Measurements from ENCODE around the gene TRMT5. TPM values are rescaled to one million over a fixed set of nuclear protein-coding genes. Genes with fewer than 3 reads are reported as not detected.
A peak's percentile ranks its signal among the peaks of the same experiment; 100 is the strongest.

TRMT5 gene
- total RNA-seq, 1 experiment from 2014 or later: 16.3 TPM

DNA sequence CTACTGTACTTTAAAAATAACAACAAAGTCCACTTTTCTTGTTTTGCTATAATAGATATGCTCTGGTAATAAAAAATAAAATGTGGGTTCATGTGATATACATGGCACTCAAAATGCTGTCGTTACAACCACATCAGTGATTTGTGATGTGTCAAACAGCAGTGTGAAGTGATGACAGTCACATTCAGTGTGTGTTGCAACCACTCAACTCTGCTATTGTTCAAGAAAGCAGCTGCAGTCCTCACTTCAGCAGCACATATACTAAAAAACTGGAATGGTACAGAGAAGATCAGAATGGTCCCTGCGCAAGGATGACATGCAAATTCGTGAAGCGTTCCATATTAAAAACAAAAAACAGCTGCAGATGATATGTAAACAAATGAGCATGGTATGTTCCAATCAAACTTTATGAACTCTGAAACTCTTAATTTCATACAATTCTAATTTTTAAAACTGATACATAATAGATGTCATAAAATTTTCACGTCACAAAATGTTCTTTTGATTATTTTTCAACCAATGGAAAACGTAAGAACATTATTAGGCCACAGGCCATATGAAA is 6.7 kb downstream of the TRMT5 start:
- H3K4me3 ChIP-seq: no peak overlapping the region
- no peaks in the 10 kb centered on the region for H3K9me3 ChIP-seq (replicated peaks)
- peaks cover 17% of the 10 kb centered on the region for H3K4me1 ChIP-seq
- H3K27me3 ChIP-seq: no peaks in the 10 kb centered on the region
- peaks cover 35% of the 10 kb centered on the region for H3K36me3 ChIP-seq
- no peak overlapping the region for H3K27ac ChIP-seq
- no peak for DNase-seq

DNA sequence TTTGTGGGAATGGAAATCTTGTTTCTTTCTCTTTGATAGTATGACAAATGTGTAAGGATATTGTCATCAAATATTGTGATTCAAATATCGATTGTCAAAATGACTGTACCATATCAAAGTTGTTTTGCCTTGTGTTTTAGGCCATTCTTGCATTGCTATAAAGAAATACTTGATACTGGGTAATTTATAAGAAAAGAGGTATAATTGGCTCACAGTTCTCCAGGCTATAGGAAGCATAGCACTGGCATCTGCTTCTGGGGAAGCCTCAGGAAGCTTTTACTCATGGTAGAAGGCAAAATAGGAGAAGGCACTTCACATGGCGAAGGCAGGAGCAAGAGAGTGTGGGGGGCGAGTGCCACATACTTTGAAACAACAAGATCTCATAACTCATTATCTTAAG is 7.8 kb downstream of the TRMT5 start:
- DNase-seq: no peak
- H3K4me1 ChIP-seq: peaks cover 21% of the 10 kb centered on the region
- H3K9me3 ChIP-seq (replicated peaks): no peaks in the 10 kb centered on the region
- H3K27me3 ChIP-seq: no peaks in the 10 kb centered on the region
- H3K27ac ChIP-seq: no peak overlapping the region
- no peak overlapping the region for H3K4me3 ChIP-seq
- peaks cover 38% of the 10 kb centered on the region for H3K36me3 ChIP-seq

DNA sequence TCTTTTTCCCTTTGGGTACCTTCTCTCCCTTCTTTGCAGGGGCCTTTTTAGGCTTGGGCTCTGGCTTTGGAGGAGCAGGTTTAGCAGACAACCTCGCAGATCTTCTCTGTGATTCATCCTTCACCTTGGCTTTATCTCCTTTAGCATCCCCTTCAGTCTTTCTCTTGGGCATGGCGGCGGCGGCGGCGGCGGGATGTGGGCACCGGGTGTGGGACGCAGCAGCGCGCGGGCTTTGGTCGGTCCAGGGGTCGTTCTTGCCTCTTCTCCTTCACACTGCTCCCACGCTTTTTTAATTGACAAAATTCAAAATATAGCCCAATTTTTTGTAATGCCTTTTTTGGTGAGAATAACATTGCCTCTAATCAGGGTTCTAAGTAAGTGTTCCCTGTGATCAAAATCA is 8.6 kb downstream of the TRMT5 start:
- Histone ChIP-seq H3K36me3 (peaks cover 36% of the 10 kb centered on the region), H3K4me1 (peaks cover 22% of the 10 kb centered on the region), H3K27ac (no peak overlapping the region), H3K4me3 (no peak overlapping the region), H3K27me3 (no peaks in the 10 kb centered on the region), H3K9me3 (replicated peaks) (no peaks in the 10 kb centered on the region)
- DNase-seq: no peak

DNA sequence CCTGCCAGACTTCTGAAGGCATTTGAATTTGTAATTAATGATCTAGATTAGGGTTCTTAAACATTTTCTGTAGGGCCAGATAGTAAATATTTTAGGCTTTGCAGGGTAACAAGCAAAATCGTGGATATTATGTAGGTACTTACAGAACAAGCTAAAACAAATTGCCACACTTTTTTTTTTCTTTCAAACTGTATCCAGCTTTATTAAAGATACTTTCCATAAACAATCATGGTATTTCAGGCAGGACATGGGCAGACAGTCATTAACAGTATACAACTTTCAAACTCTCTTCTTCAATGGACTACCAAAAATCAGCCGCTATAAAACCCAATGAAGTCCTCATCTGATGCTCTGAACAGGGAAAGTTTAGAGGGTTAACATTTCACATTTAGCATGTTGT is 9.6 kb downstream of the TRMT5 start:
- Histone ChIP-seq H3K9me3 (replicated peaks) (no peaks in the 10 kb centered on the region), H3K4me3 (no peak overlapping the region), H3K4me1 (peaks cover 19% of the 10 kb centered on the region), H3K27me3 (no peaks in the 10 kb centered on the region), H3K36me3 (peaks cover 31% of the 10 kb centered on the region), H3K27ac (no peak overlapping the region)
- no peak for DNase-seq

DNA sequence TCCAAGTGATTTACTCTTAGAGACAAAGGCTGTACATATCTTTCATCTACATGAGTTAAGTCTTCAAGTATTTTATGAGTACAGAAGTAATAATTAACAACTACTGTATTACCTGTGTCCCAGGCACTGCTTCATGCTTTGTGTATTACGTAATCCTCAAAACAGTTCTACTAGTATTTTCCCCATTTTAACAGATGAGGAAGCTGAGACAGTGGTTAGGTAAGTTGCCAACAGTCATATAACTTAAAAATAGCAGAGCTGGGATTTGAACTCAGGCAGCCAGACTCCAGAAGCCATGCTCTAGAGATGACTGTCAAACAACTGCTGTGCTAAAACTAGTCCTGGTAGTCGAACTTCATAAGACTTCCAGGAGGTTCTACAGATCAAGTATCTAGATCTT is 10.7 kb downstream of the TRMT5 start:
- no peaks in the 10 kb centered on the region for H3K9me3 ChIP-seq (replicated peaks)
- H3K27me3 ChIP-seq: no peaks in the 10 kb centered on the region
- DNase-seq: no peak
- no peak overlapping the region for H3K27ac ChIP-seq
- H3K4me3 ChIP-seq: no peak overlapping the region
- peaks cover 31% of the 10 kb centered on the region for H3K36me3 ChIP-seq
- H3K4me1 ChIP-seq: peaks cover 19% of the 10 kb centered on the region

DNA sequence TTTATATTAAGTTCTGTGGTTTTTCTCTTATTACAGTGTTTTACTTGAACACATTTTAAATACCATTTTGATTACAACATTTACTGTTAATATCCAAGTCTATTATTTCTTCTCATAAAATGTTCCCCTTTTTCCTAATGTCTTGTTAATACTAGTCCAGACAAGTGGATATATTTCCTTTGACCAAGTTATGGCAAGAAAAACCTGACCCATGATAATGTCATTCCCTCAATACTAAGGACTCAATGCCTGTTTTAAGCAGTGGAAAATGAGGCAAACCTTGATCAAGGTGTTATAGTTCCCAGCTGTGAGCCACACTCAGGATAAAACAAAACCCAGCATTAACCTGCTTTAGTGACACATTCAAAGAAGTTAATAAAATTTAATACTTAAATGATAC is 12.2 kb downstream of the TRMT5 start:
- no peak for DNase-seq
- H3K27ac ChIP-seq: no peak overlapping the region
- no peaks in the 10 kb centered on the region for H3K27me3 ChIP-seq
- peaks cover 19% of the 10 kb centered on the region for H3K4me1 ChIP-seq
- H3K36me3 ChIP-seq: peaks cover 22% of the 10 kb centered on the region
- no peak overlapping the region for H3K4me3 ChIP-seq
- no peaks in the 10 kb centered on the region for H3K9me3 ChIP-seq (replicated peaks)

DNA sequence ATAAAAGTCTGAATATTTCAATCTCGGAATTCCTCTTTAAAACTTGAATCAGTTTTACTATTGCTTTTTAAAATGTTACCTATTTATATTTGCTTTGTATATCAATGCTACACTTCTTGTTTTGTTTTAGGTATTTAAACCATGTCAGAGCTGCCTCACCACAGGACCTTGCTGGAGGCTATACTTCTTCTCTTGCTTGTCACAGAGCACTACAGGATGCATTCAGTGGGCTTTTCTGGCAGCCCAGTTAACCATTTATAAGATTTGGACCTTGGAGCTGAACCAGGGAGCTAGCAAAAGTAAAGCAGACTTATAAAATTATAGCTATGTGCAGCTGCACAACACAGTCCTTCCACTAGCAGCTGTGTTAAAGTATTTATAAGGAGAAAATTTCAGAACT is 12.8 kb downstream of the TRMT5 start:
- DNase-seq: peak; percentile 45 to 67
- peak overlapping the region; percentile 33 for H3K27ac ChIP-seq
- peaks cover 16% of the 10 kb centered on the region for H3K36me3 ChIP-seq

DNA sequence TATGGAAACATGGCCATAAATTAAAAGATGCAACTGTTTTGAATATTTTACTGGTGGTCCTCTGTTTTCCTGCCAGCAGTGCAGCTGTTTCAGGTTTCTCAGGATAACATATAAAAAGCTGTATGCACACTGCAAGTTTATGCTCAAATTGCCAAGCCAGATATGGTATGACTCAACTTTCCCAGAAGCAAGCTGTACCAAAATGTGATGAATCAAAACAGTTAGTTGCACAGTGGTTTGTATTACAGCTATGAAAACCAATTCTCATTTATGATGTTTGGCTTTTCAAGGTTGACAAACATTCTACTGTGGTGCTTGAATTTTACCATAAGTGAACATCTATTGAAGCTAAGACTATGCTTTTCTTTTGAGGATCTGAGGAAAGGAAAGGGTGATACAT is 15.5 kb downstream of the TRMT5 start:
- H3K27ac ChIP-seq: no peak overlapping the region
- H3K9me3 ChIP-seq (replicated peaks): no peaks in the 10 kb centered on the region
- H3K36me3 ChIP-seq: 0 out of 2 replicates have a peak, but pooled peaks cover 4% of the 10 kb centered on the region
- peak in 1 of 2 experiments; percentile 51 for DNase-seq
- H3K4me3 ChIP-seq: no peak overlapping the region
- H3K27me3 ChIP-seq: no peaks in the 10 kb centered on the region
- peaks cover 19% of the 10 kb centered on the region for H3K4me1 ChIP-seq

More for the DNA sequence above, 12.8 kb downstream of the TRMT5 start:
- no peaks in the 10 kb centered on the region for H3K27me3 ChIP-seq
- no peak overlapping the region for H3K4me3 ChIP-seq
- H3K9me3 ChIP-seq (replicated peaks): no peaks in the 10 kb centered on the region
- peaks cover 19% of the 10 kb centered on the region for H3K4me1 ChIP-seq

DNA sequence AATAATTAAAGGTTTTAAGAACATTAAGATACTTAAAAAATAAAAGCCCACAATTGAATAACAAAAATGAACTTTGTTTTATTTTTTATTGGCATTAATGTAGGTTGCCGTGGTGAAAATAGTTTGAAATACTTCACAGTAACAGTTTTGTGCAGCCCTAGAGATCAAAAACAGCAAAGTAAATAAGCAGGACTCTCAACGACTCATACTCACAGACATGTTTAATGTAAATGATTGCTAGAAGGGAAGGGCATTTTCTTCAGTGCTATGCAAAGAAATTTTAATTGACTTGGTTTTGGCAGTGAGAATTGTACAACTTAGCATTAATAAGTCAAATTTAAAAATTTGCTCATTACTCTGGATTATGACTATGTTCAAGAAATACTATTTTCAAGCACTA is 16.0 kb downstream of the TRMT5 start:
- DNase-seq: no peak
- Histone ChIP-seq H3K9me3 (replicated peaks) (no peaks in the 10 kb centered on the region), H3K4me1 (peaks cover 19% of the 10 kb centered on the region), H3K36me3 (0 out of 2 replicates have a peak, but pooled peaks cover 4% of the 10 kb centered on the region), H3K4me3 (no peak overlapping the region), H3K27me3 (no peaks in the 10 kb centered on the region), H3K27ac (no peak overlapping the region)

DNA sequence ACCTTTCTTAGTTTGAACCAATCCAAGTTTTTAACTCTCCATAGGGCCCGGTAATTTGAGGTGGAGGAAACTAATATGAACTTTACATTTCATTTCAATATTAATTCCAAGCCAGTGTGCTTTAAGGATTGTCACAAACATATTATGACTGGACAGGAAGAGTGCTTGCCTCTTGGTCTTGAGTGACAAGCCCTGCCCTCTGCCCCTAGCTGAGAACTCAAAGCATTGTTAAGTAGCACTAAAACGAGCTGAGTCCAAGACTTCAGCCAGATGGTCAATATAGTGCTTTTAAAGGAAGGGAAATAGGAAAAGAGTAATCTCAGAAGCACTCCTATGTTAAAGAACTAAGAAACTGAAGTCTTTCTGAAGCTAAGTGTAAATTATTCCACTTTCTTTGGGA is 17.1 kb downstream of the TRMT5 start:
- no peak for DNase-seq
- Histone ChIP-seq H3K4me1 (peaks cover 14% of the 10 kb centered on the region), H3K9me3 (replicated peaks) (no peaks in the 10 kb centered on the region), H3K36me3 (0 out of 2 replicates have a peak, but pooled peaks cover 1% of the 10 kb centered on the region), H3K4me3 (no peak overlapping the region), H3K27ac (no peak overlapping the region), H3K27me3 (no peaks in the 10 kb centered on the region)

DNA sequence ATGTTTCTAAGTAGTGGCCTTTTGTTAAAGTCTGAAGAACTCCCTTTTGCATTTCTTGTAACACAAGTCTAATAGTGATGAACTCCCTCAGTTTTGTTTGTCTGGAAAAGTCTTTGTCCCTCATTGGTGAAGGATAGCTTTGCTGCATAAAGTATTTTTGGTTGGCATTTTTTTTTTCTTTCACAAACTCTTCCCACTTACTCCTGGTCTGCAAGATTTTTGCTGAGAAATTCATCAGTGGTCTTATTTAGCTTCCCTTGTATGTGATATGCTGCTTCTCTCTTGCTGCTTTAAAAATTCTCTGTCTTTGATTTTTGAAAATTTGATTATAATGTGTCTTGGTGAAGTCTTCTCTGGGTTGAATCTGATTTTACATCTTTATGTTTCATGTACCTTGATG is 22.7 kb downstream of the TRMT5 start:
- Histone ChIP-seq H3K9me3 (replicated peaks) (peaks cover 8% of the 10 kb centered on the region; the same call in 1 of the 2 replicates), H3K27ac (no peak overlapping the region), H3K4me1 (no peaks in the 10 kb centered on the region), H3K4me3 (no peak overlapping the region), H3K27me3 (no peaks in the 10 kb centered on the region), H3K36me3 (peaks cover 4% of the 10 kb centered on the region; the same call in 1 of the 2 replicates)
- no peak for DNase-seq

DNA sequence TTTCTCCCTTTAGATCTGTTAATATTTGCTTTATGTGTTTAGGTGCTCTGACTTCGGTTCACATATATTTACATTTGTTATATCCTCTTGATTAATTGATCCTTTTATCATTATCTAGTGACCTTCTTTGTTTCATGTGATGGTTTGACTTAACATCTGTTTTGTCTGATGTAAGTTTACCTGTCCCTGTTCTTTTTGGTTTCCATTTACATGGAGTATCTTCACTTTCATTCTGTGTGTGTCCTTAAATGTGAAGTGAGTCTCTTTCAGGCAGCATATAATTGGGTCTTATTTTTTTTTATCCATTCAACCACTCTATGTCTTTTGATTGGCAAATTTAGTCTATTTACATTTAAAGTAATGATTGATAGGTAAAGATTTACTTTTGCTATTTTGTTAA is 24.2 kb downstream of the TRMT5 start:
- Histone ChIP-seq H3K27me3 (no peaks in the 10 kb centered on the region), H3K36me3 (peaks cover 4% of the 10 kb centered on the region; the same call in 1 of the 2 replicates), H3K4me3 (no peak overlapping the region), H3K9me3 (replicated peaks) (peaks cover 8% of the 10 kb centered on the region; the same call in 1 of the 2 replicates), H3K4me1 (no peaks in the 10 kb centered on the region), H3K27ac (no peak overlapping the region)
- DNase-seq: no peak

DNA sequence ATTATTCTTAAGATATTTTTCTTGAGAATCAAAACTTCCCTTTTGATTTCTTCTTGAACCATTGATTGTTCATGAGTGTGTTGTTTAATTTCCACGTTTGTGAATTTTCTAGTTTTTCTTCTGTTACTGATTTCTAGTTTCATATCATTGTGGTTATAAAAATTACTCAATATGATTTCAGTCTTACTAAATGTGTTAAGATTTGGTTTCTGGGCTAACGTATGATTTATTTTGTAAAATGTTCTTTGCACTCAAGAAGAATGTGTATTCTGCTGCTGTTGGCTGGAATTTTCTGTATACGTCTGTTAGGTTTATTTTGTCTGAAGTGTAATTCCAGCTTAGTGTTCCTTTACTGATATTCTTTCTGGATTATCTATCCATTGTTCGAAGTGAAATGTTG is 24.7 kb downstream of the TRMT5 start:
- no peaks in the 10 kb centered on the region for H3K4me1 ChIP-seq
- H3K4me3 ChIP-seq: no peak overlapping the region
- H3K27me3 ChIP-seq: no peaks in the 10 kb centered on the region
- peaks cover 4% of the 10 kb centered on the region; the same call in 1 of the 2 replicates for H3K36me3 ChIP-seq
- no peak for DNase-seq
- H3K9me3 ChIP-seq (replicated peaks): peaks cover 8% of the 10 kb centered on the region; the same call in 1 of the 2 replicates
- H3K27ac ChIP-seq: no peak overlapping the region

DNA sequence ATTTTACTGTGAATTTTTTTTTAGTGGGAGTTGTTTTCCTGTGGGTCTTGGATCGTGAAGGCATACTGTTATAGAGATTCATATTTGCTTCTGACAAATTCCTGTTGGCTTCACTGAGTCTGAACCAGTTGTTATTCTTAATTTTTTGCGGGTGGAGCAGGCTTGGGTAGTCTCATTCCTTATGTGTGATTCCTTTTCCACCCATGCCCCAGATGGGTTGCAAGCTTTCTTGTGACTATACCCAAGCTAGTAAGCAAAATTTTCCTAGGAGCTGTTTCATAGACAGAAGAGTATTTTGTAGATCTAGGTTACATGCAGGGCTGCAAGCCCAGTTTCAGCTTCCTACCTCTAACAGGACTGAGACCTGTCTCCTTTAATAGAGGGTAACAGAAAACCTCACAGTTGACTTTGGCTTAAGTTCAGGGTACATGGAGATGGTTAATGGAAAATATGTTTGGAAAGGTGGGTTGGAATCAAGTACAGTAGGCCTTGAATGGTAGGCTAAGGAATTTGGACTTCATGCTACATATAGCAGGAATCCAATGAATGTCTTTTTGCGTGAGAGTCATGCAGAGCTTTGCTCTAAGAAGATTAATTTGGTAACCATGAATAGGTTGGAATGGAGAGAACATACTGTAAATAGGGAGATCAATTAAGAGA is 29.0 kb downstream of the TRMT5 start:
- no peaks in the 10 kb centered on the region for H3K27me3 ChIP-seq
- peaks cover 4% of the 10 kb centered on the region; the same call in 1 of the 2 replicates for H3K36me3 ChIP-seq
- H3K4me3 ChIP-seq: no peak overlapping the region
- no peaks in the 10 kb centered on the region for H3K9me3 ChIP-seq (replicated peaks)
- H3K27ac ChIP-seq: no peak overlapping the region
- H3K4me1 ChIP-seq: no peaks in the 10 kb centered on the region
- DNase-seq: no peak

DNA sequence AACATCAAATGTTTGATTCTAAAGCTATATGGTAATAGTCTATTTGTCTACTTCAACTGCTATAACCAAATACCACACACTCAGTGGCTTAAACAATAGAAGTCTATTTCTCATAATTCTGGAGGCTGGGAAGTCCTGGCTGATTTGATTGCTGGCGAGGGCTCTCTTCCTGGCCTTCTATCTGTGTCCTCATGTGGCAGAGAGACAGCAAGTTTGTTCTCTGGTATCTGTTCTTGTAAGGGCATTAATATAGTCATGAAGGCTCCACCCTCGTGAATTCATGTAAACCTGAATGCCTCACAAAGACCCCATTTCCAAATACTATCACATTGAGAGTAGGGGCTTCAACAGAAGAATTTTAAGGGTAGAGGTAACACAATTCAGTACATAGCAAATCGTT is 34.1 kb downstream of the TRMT5 start:
- Histone ChIP-seq H3K36me3 (no peaks in the 10 kb centered on the region), H3K4me3 (no peak overlapping the region), H3K4me1 (peaks cover 11% of the 10 kb centered on the region), H3K27ac (no peak overlapping the region), H3K9me3 (replicated peaks) (no peaks in the 10 kb centered on the region), H3K27me3 (no peaks in the 10 kb centered on the region)
- DNase-seq: no peak

DNA sequence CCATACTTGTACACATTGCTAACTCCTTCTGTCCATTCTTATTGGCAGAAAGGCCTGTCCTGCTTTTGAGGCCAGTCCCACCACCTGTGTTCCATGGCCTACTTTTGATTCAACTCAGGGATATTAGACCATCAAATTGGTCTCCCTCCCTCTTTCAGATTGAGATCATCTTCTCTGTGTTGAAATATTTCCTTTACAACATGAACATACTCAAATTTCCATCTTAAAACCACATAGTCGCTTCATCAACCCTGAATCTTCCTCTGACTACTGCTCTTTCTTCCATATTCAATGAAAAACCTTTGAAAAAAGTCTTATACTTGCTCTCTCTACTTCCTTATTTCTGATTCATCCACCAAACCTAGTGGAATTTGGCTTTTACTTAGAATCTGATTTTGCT is 34.9 kb downstream of the TRMT5 start:
- peaks cover 11% of the 10 kb centered on the region for H3K4me1 ChIP-seq
- no peaks in the 10 kb centered on the region for H3K36me3 ChIP-seq
- no peak overlapping the region for H3K4me3 ChIP-seq
- no peaks in the 10 kb centered on the region for H3K9me3 ChIP-seq (replicated peaks)
- no peak for DNase-seq
- H3K27ac ChIP-seq: no peak overlapping the region
- no peaks in the 10 kb centered on the region for H3K27me3 ChIP-seq
